Measurements from ENCODE around the gene PDGFA. TPM values are rescaled to one million over a fixed set of nuclear protein-coding genes. Genes with fewer than 3 reads are reported as not detected.

PDGFA gene
- total RNA-seq, 1 experiment from 2014 or later = 129 TPM

DNA sequence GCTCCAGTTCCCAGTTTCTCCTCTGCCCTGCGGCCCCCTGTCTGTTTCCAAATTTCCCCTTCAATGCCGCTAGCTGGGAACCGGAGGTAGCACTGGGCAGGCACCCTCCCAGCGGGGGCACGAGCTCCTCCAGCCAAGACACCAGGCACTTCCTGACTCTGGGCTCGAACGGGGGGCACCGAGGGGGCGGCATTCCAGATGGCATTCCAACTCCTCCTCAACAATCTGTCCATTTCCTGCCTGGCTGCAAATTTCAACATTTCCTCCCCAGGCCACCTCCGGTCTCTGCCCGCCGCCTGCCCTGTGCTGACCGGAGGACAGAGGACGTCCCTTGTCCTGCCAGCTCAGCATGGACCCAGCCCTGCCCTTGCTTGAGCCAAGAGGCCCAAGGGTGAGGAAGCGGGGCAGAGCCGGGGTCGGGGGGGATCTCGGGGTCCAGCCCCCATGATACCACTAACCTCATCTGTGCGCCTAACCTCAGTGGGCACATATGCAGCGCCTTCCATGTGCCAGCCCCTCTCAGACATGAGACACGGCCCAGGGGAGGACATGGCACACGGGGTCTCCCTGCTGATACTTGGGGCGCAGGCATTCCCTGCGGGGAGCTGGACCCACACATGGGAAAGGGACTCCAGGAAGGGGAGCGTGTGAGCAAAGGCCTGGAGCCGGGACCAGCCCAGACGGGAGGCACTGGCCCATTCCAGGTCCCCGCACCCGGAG is 58.0 kb downstream of the PDGFA start:
- POLR2A ChIA-PET = interaction anchor here (0.6 to 1.4 kb wide), 2 partner anchors 62 to 509 kb away, joined by 4 read pairs; no protein-coding TSS in a partner anchor
- CTCF ChIA-PET = interaction anchor here (1.3 to 1.8 kb wide), 4 partner anchors 11 to 140 kb away, joined by 3 to 7 read pairs (median 6); no protein-coding TSS in a partner anchor
- no peaks in the 10 kb centered on the region for H3K36me3 Mint-ChIP-seq
- TF ChIP-seq PRRX2 (CRISPR knock-in tag; IDR thresholded peaks at IDR 0.05) (no peak), GABPB1 (CRISPR knock-in tag; IDR thresholded peaks at IDR 0.05) (0 out of 2 replicates have a peak, but pooled peaks have one; percentile 11), ZNF121 (CRISPR knock-in tag; IDR thresholded peaks at IDR 0.05) (no peak), IRF1 (CRISPR knock-in tag; IDR thresholded peaks at IDR 0.05) (no peak)
- TF ChIP-seq, protein P1, sequence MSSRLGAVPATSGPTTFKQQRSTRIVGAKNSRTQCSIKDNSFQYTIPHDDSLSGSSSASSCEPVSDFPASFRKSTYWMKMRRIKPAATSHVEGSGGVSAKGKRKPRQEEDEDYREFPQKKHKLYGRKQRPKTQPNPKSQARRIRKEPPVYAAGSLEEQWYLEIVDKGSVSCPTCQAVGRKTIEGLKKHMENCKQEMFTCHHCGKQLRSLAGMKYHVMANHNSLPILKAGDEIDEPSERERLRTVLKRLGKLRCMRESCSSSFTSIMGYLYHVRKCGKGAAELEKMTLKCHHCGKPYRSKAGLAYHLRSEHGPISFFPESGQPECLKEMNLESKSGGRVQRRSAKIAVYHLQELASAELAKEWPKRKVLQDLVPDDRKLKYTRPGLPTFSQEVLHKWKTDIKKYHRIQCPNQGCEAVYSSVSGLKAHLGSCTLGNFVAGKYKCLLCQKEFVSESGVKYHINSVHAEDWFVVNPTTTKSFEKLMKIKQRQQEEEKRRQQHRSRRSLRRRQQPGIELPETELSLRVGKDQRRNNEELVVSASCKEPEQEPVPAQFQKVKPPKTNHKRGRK (CRISPR knock-in tag; IDR thresholded peaks at IDR 0.05; ENCODE audit: borderline replicate concordance) = no peak
- TF ChIP-seq, protein P2, sequence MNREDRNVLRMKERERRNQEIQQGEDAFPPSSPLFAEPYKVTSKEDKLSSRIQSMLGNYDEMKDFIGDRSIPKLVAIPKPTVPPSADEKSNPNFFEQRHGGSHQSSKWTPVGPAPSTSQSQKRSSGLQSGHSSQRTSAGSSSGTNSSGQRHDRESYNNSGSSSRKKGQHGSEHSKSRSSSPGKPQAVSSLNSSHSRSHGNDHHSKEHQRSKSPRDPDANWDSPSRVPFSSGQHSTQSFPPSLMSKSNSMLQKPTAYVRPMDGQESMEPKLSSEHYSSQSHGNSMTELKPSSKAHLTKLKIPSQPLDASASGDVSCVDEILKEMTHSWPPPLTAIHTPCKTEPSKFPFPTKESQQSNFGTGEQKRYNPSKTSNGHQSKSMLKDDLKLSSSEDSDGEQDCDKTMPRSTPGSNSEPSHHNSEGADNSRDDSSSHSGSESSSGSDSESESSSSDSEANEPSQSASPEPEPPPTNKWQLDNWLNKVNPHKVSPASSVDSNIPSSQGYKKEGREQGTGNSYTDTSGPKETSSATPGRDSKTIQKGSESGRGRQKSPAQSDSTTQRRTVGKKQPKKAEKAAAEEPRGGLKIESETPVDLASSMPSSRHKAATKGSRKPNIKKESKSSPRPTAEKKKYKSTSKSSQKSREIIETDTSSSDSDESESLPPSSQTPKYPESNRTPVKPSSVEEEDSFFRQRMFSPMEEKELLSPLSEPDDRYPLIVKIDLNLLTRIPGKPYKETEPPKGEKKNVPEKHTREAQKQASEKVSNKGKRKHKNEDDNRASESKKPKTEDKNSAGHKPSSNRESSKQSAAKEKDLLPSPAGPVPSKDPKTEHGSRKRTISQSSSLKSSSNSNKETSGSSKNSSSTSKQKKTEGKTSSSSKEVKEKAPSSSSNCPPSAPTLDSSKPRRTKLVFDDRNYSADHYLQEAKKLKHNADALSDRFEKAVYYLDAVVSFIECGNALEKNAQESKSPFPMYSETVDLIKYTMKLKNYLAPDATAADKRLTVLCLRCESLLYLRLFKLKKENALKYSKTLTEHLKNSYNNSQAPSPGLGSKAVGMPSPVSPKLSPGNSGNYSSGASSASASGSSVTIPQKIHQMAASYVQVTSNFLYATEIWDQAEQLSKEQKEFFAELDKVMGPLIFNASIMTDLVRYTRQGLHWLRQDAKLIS (CRISPR knock-in tag; IDR thresholded peaks at IDR 0.05; ENCODE audit: borderline replicate concordance) = no peak
- H3K4me1 Mint-ChIP-seq = peaks cover 15% of the 10 kb centered on the region
- ATAC-seq = no peak
- H3K4me3 Mint-ChIP-seq = no peak overlapping the region
- H3K27ac Mint-ChIP-seq = no peak overlapping the region
- DNase-seq (ENCODE audit: low spot score) = no peak
- no peaks in the 10 kb centered on the region for H3K9me3 Mint-ChIP-seq
- H3K27me3 Mint-ChIP-seq (ENCODE audit: low read depth) = no peaks in the 10 kb centered on the region

DNA sequence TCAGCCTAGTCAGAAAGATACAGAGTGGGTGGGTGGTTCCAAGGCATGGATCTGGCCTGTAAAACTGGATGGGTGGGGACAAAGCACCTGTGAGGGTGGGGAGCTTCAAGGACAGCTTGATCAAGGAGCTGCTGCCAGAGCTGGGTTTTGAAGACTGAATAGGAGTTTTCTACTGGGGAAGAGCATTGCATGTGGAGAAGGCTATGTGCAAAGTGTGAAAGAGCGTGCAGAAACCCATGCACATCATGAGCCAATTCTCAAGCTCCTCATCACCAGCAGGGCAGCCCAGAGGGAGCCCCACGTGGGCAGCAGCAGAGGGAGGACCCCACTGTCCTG is 58.6 kb downstream of the PDGFA start:
- no peak for ATAC-seq
- CTCF ChIA-PET = interaction anchor here (1.4 to 1.8 kb wide), 3 partner anchors 19 to 139 kb away, joined by 3 to 7 read pairs (median 7); no protein-coding TSS in a partner anchor
- TF ChIP-seq GABPB1 (CRISPR knock-in tag; IDR thresholded peaks at IDR 0.05) (no peak), TEAD1 (CRISPR knock-in tag; IDR thresholded peaks at IDR 0.05) (no peak), SOX15 (CRISPR knock-in tag; IDR thresholded peaks at IDR 0.05) (no peak), HMGA2 (CRISPR knock-in tag; IDR thresholded peaks at IDR 0.05) (no peak), RORB (CRISPR knock-in tag; IDR thresholded peaks at IDR 0.05) (no peak), EMX1 (CRISPR knock-in tag; IDR thresholded peaks at IDR 0.05) (no peak), ZNF138 (CRISPR knock-in tag; conservative IDR thresholded peaks at IDR 0.05) (no peak), ZNF423 (CRISPR knock-in tag; IDR thresholded peaks at IDR 0.05) (no peak), NR2C2 (CRISPR knock-in tag; IDR thresholded peaks at IDR 0.05) (no peak), AR (CRISPR knock-in tag; IDR thresholded peaks at IDR 0.05) (no peak), SP1 (CRISPR knock-in tag; conservative IDR thresholded peaks at IDR 0.05) (no peak)
- TF ChIP-seq, protein P1 (CRISPR knock-in tag; IDR thresholded peaks at IDR 0.05; ENCODE audit: borderline replicate concordance) = no peak
- TF ChIP-seq, protein P3, sequence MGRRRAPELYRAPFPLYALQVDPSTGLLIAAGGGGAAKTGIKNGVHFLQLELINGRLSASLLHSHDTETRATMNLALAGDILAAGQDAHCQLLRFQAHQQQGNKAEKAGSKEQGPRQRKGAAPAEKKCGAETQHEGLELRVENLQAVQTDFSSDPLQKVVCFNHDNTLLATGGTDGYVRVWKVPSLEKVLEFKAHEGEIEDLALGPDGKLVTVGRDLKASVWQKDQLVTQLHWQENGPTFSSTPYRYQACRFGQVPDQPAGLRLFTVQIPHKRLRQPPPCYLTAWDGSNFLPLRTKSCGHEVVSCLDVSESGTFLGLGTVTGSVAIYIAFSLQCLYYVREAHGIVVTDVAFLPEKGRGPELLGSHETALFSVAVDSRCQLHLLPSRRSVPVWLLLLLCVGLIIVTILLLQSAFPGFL (CRISPR knock-in tag; IDR thresholded peaks at IDR 0.05; ENCODE audit: borderline replicate concordance) = no peak
- no peak overlapping the region for H3K4me3 Mint-ChIP-seq
- H3K36me3 Mint-ChIP-seq = no peaks in the 10 kb centered on the region
- H3K27me3 Mint-ChIP-seq (ENCODE audit: low read depth) = no peaks in the 10 kb centered on the region
- no peak for DNase-seq (ENCODE audit: low spot score)
- H3K27ac Mint-ChIP-seq = peak overlapping the region; percentile 53; the same call in 1 of the 2 replicates
- peaks cover 15% of the 10 kb centered on the region for H3K4me1 Mint-ChIP-seq
- no peaks in the 10 kb centered on the region for H3K9me3 Mint-ChIP-seq
- POLR2A ChIA-PET = interaction anchor here (0.6 to 1.4 kb wide), 2 partner anchors 63 to 509 kb away, joined by 4 read pairs; no protein-coding TSS in a partner anchor
